ENCODE data around the gene ARHGEF28.

Gene ARHGEF28

DNA sequence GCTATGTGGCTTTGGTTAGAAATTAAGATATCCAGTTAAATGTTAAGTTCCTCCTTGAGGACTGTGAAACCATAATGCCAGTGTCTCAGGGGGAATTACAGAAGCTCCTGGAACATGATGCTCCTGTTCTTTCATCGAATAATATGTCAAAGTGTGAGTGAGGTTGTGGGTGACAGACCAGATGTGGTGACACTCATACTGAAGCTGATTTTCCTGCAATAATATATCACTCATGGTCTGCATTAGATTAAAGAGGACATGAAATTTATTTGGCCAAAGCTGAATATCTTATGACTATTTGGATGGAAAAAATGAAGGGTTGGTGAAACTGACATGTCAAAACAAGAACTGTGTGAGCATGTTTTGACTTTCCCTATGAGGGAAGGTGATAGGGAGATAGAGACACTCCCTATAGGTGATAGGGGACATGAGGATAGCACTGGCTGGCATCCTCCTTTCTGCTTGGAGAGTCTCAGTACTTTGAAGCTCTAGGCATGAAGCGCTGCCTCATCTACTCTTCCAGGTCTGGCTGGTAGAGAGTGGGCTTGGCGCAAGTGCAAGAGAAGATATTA lies 173.5 kb downstream of the ARHGEF28 start:
- H3K36me3 ChIP-seq (ENCODE audit: insufficient read depth, low read length), result no peaks in the 10 kb centered on the region
- H4K20me1 ChIP-seq (ENCODE audit: insufficient read depth, low read length, poor library complexity, severe bottlenecking), result no peaks in the 10 kb centered on the region
- no peaks in the 10 kb centered on the region for H3K9me3 ChIP-seq (ENCODE audit: insufficient read depth, low read depth, low read length)
- TF ChIP-seq, protein P1, sequence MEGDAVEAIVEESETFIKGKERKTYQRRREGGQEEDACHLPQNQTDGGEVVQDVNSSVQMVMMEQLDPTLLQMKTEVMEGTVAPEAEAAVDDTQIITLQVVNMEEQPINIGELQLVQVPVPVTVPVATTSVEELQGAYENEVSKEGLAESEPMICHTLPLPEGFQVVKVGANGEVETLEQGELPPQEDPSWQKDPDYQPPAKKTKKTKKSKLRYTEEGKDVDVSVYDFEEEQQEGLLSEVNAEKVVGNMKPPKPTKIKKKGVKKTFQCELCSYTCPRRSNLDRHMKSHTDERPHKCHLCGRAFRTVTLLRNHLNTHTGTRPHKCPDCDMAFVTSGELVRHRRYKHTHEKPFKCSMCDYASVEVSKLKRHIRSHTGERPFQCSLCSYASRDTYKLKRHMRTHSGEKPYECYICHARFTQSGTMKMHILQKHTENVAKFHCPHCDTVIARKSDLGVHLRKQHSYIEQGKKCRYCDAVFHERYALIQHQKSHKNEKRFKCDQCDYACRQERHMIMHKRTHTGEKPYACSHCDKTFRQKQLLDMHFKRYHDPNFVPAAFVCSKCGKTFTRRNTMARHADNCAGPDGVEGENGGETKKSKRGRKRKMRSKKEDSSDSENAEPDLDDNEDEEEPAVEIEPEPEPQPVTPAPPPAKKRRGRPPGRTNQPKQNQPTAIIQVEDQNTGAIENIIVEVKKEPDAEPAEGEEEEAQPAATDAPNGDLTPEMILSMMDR (conservative IDR thresholded peaks at IDR 0.05; ENCODE audit: low read length), result no peak
- no peak for TF ChIP-seq EZH2phosphoT487 (IDR thresholded peaks at IDR 0.05; ENCODE audit: borderline replicate concordance)
- no peaks in the 10 kb centered on the region for H3K4me1 ChIP-seq (ENCODE audit: insufficient read depth, low read length, poor library complexity, severe bottlenecking)
- H3K9me2 ChIP-seq (replicated peaks; ENCODE audit: low read depth, low read length), result no peaks in the 10 kb centered on the region
- H3K79me2 ChIP-seq (ENCODE audit: insufficient read depth, low read length), result no peaks in the 10 kb centered on the region
- no peaks in the 10 kb centered on the region for H3K27me3 ChIP-seq (ENCODE audit: insufficient read depth, low read length, poor library complexity, severe bottlenecking)
- no peak overlapping the region for H2AFZ ChIP-seq (ENCODE audit: low read length)
- no peak overlapping the region for H3K4me2 ChIP-seq (ENCODE audit: low read depth, low read length, poor library complexity, severe bottlenecking)
- no peaks in the 10 kb centered on the region for H3F3A ChIP-seq (ENCODE audit: low read depth)
- H3K9ac ChIP-seq (ENCODE audit: low read depth, low read length, poor library complexity, severe bottlenecking), result no peak overlapping the region
- no peak overlapping the region for H3K4me3 ChIP-seq (ENCODE audit: low read length, poor library complexity, severe bottlenecking)

DNA sequence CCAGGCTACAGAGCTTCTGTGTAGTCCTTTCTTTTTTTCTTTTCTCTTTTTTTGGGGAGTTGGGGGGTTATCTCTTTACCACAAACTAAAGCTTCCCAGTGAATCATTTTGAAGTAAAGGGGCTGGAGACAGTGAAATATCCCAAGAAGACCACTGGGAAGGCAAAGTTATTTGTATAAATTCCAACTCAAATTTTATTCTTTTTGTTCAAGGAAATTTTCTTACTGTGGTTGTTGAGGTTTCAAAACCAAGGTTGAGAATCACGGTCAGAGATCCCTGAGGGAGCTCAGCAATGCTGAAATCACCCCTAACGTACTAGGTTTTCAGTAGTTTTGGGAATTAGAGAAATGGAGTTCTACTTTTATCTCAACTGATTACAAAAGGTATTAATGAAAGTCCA lies 175.7 kb downstream of the ARHGEF28 start:
- no peaks in the 10 kb centered on the region for H3K27me3 ChIP-seq (ENCODE audit: insufficient read depth, low read length, poor library complexity, severe bottlenecking)
- TF ChIP-seq, protein P1 (conservative IDR thresholded peaks at IDR 0.05; ENCODE audit: low read length), result no peak
- no peak for TF ChIP-seq EZH2phosphoT487 (IDR thresholded peaks at IDR 0.05; ENCODE audit: borderline replicate concordance)
- no peaks in the 10 kb centered on the region for H3K4me1 ChIP-seq (ENCODE audit: insufficient read depth, low read length, poor library complexity, severe bottlenecking)
- H2AFZ ChIP-seq (ENCODE audit: low read length), result no peak overlapping the region
- no peaks in the 10 kb centered on the region for H3K79me2 ChIP-seq (ENCODE audit: insufficient read depth, low read length)
- H3F3A ChIP-seq (ENCODE audit: low read depth), result no peaks in the 10 kb centered on the region
- H4K20me1 ChIP-seq (ENCODE audit: insufficient read depth, low read length, poor library complexity, severe bottlenecking), result no peaks in the 10 kb centered on the region
- H3K4me2 ChIP-seq (ENCODE audit: low read depth, low read length, poor library complexity, severe bottlenecking), result no peak overlapping the region
- H3K36me3 ChIP-seq (ENCODE audit: insufficient read depth, low read length), result no peaks in the 10 kb centered on the region
- no peak overlapping the region for H3K4me3 ChIP-seq (ENCODE audit: low read length, poor library complexity, severe bottlenecking)
- no peaks in the 10 kb centered on the region for H3K9me2 ChIP-seq (replicated peaks; ENCODE audit: low read depth, low read length)
- H3K9me3 ChIP-seq (ENCODE audit: insufficient read depth, low read depth, low read length), result no peaks in the 10 kb centered on the region
- H3K9ac ChIP-seq (ENCODE audit: low read depth, low read length, poor library complexity, severe bottlenecking), result no peak overlapping the region

- Histone ChIP-seq H3K79me2 (ENCODE audit: insufficient read depth, low read length) (no peaks in the 10 kb centered on the region), H3K36me3 (ENCODE audit: insufficient read depth, low read length) (no peaks in the 10 kb centered on the region), H2AFZ (ENCODE audit: low read length) (no peak overlapping the region), H3K4me2 (ENCODE audit: low read depth, low read length, poor library complexity, severe bottlenecking) (no peak overlapping the region), H3K4me1 (ENCODE audit: insufficient read depth, low read length, poor library complexity, severe bottlenecking) (no peaks in the 10 kb centered on the region), H3K9me2 (replicated peaks; ENCODE audit: low read depth, low read length) (no peaks in the 10 kb centered on the region), H3K27me3 (ENCODE audit: insufficient read depth, low read length, poor library complexity, severe bottlenecking) (no peaks in the 10 kb centered on the region), H3F3A (ENCODE audit: low read depth) (no peaks in the 10 kb centered on the region), H3K9ac (ENCODE audit: low read depth, low read length, poor library complexity, severe bottlenecking) (no peak overlapping the region), H4K20me1 (ENCODE audit: insufficient read depth, low read length, poor library complexity, severe bottlenecking) (no peaks in the 10 kb centered on the region), H3K9me3 (ENCODE audit: insufficient read depth, low read depth, low read length) (no peaks in the 10 kb centered on the region), H3K4me3 (ENCODE audit: low read length, poor library complexity, severe bottlenecking) (no peak overlapping the region)
- TF ChIP-seq, protein P1 (conservative IDR thresholded peaks at IDR 0.05; ENCODE audit: low read length), result no peak
- no peak for TF ChIP-seq EZH2phosphoT487 (IDR thresholded peaks at IDR 0.05; ENCODE audit: borderline replicate concordance)
Observed at GRCh38 chr5:73805449-73805848, 179.5 kb downstream of the ARHGEF28 start.

Data from Loucy (cell line).